GDM1 (cell line): Measurements from ENCODE around the gene H2BW2.
"Not testable (repeated sequence)": the region's sequence is repeated elsewhere in the genome, so short reads cannot be mapped to it uniquely, and the experiment has no call there.

Experiments
- DNase-seq: peaks from one replicate; lab custom pipeline; 2025; lab: John Stamatoyannopoulos, UW

The H2BW2 gene

GRCh38 chrX:104039689-104040505 lies at the start of gene H2BW2:
Gene H2BW2 (plus strand): TSS chrX:104039956. CDS start chrX:104039995, 39 bp downstream.
- DNase-seq = no peak

- DNase-seq = no peak
Measured at GRCh38 chrX:103999234-103999633, 40.5 kb upstream of the H2BW2 start.

GRCh38 chrX:104008831-104009230 lies 30.9 kb upstream of the H2BW2 start:
- no peak for DNase-seq

GRCh38 chrX:104013158-104013557 lies 26.6 kb upstream of the H2BW2 start:
- no peak for DNase-seq

- no peak for DNase-seq
Measured at GRCh38 chrX:104013606-104014005, 26.1 kb upstream of the H2BW2 start, which contains the start of gene H2BW1. Gene H2BW1 (minus strand): TSS chrX:104013708. CDS start chrX:104013576, 132 bp downstream.

GRCh38 chrX:104015576-104015975 lies 24.2 kb upstream of the H2BW2 start:
- not testable (repeated sequence) for DNase-seq

GRCh38 chrX:104018126-104018525 lies 21.6 kb upstream of the H2BW2 start:
- DNase-seq = no peak

- no peak for DNase-seq
Measured at GRCh38 chrX:104041003-104041402, 1.2 kb downstream of the H2BW2 start.

GRCh38 chrX:104045642-104046041 lies 5.9 kb downstream of the H2BW2 start:
- DNase-seq = no peak

GRCh38 chrX:104047171-104047570 lies 7.4 kb downstream of the H2BW2 start:
- no peak for DNase-seq

GRCh38 chrX:104054956-104055355 lies 15.2 kb downstream of the H2BW2 start:
- not testable (repeated sequence) for DNase-seq

GRCh38 chrX:104062636-104063035 lies 22.9 kb downstream of the H2BW2 start:
- not testable (repeated sequence) for DNase-seq

- not testable (repeated sequence) for DNase-seq
Measured at GRCh38 chrX:104075778-104076445, 36.2 kb downstream of the H2BW2 start, which contains the start of gene TMSB15C. Gene TMSB15C (minus strand): TSS chrX:104076236.

GRCh38 chrX:104077854-104078253 lies 38.1 kb downstream of the H2BW2 start:
- not testable (repeated sequence) for DNase-seq

GRCh38 chrX:104084063-104084462 lies 44.3 kb downstream of the H2BW2 start:
- DNase-seq = no peak

- no peak for DNase-seq
Measured at GRCh38 chrX:104084534-104085277, 45.0 kb downstream of the H2BW2 start.

GRCh38 chrX:104085477-104085876 lies 45.7 kb downstream of the H2BW2 start:
- DNase-seq = no peak

- DNase-seq = no peak
Measured at GRCh38 chrX:104085919-104086318, 46.2 kb downstream of the H2BW2 start.
